OCI-LY3 (cell line): Measurements from ENCODE around the gene PRR13.
"Not testable (repeated sequence)": the region's sequence is repeated elsewhere in the genome, so short reads cannot be mapped to it uniquely, and the experiment has no call there.

ENCODE experiments used
- EZH2phosphoT487 ChIP-seq: fragments of 200-600 bp; shearing (Covaris generic); IDR thresholded peaks from 2 replicates; pipeline ENCODE4 v1.6.1; 2018; ENCODE audit warnings: antibody characterized with exemption, mixed run types, low read depth
- TF ChIP-seq, protein P1 (sequence below): fragments of 200-600, 300-600 bp; sonication (generic); IDR thresholded peaks from 2 replicates; pipeline ENCODE4 v1.5.1; 2014; ENCODE audit warnings: antibody characterized with exemption, low read length, low read depth

DNA sequence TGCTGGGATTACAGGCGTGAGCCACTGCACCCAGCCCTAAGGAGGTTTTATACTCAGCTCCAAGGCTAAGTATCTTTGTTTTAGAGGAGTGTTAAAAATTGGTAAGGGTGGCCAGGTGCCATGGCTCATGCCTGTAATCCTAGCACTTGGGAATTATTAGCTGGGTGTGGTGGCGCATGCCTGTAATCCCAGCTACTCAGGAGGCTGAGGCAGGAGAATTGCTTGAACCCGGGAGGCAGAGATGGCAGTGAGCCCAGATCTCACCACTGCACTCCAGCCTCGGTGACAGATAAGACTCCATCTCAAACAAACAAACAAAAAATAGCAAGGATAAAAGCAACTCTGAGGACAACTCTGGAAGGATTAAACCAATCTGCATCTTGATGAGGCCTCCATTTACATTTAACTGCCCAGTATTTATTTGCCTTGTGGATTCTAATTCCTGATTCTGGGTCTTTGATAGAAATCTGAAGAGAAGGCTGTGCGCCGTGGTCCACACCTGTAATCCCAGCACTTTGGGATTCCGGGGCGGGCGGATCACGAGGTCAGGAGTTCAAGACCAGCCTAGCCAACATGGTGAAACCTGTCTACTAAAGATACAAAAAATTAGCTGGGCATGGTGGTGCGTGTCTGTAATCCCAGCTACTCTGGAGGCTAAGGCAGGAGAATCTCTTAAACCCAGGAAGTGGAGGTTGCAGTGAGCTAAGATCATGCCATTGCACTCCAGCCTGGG, 3.2 kb downstream of the PRR13 start:
- TF ChIP-seq, protein P1, sequence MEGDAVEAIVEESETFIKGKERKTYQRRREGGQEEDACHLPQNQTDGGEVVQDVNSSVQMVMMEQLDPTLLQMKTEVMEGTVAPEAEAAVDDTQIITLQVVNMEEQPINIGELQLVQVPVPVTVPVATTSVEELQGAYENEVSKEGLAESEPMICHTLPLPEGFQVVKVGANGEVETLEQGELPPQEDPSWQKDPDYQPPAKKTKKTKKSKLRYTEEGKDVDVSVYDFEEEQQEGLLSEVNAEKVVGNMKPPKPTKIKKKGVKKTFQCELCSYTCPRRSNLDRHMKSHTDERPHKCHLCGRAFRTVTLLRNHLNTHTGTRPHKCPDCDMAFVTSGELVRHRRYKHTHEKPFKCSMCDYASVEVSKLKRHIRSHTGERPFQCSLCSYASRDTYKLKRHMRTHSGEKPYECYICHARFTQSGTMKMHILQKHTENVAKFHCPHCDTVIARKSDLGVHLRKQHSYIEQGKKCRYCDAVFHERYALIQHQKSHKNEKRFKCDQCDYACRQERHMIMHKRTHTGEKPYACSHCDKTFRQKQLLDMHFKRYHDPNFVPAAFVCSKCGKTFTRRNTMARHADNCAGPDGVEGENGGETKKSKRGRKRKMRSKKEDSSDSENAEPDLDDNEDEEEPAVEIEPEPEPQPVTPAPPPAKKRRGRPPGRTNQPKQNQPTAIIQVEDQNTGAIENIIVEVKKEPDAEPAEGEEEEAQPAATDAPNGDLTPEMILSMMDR, result not testable (repeated sequence)
- not testable (repeated sequence) for TF ChIP-seq EZH2phosphoT487
